ENCODE data around the gene ZNF232.
"Not testable (repeated sequence)": the region's sequence is repeated elsewhere in the genome, so short reads cannot be mapped to it uniquely, and the experiment has no call there.

Gene ZNF232

GRCh38 chr17:5129770-5130169 is 18.1 kb upstream of the ZNF232 start:
- not testable (repeated sequence) for DNase-seq (ENCODE audit: low spot score)

GRCh38 chr17:5128905-5129535 is 17.3 kb upstream of the ZNF232 start:
- DNase-seq (ENCODE audit: low spot score): no peak

- not testable (repeated sequence) for DNase-seq (ENCODE audit: low spot score)
Measured at GRCh38 chr17:5128387-5128786, 16.7 kb upstream of the ZNF232 start.

GRCh38 chr17:5127910-5128309 is 16.2 kb upstream of the ZNF232 start:
- no peak for DNase-seq (ENCODE audit: low spot score)

GRCh38 chr17:5126719-5127488 is 15.2 kb upstream of the ZNF232 start:
- no peak for DNase-seq (ENCODE audit: low spot score)

- DNase-seq (ENCODE audit: low spot score): not testable (repeated sequence)
Measured at GRCh38 chr17:5124896-5125295, 13.2 kb upstream of the ZNF232 start.

- not testable (repeated sequence) for DNase-seq (ENCODE audit: low spot score)
Measured at GRCh38 chr17:5124125-5124760, 12.6 kb upstream of the ZNF232 start.

- DNase-seq (ENCODE audit: low spot score): no peak
Measured at GRCh38 chr17:5123343-5124124, 11.9 kb upstream of the ZNF232 start.

GRCh38 chr17:5122586-5123342 is 11.1 kb upstream of the ZNF232 start:
- DNase-seq (ENCODE audit: low spot score): no peak

GRCh38 chr17:5122056-5122455 is 10.4 kb upstream of the ZNF232 start:
- DNase-seq (ENCODE audit: low spot score): not testable (repeated sequence)

- no peak for DNase-seq (ENCODE audit: low spot score)
Measured at GRCh38 chr17:5121186-5121841, 9.6 kb upstream of the ZNF232 start.

GRCh38 chr17:5120436-5121185 is 8.9 kb upstream of the ZNF232 start:
- DNase-seq (ENCODE audit: low spot score): not testable (repeated sequence)

- no peak for DNase-seq (ENCODE audit: low spot score)
Measured at GRCh38 chr17:5120036-5120435, 8.4 kb upstream of the ZNF232 start.

GRCh38 chr17:5118219-5118618 is 6.5 kb upstream of the ZNF232 start:
- no peak for DNase-seq (ENCODE audit: low spot score)

- DNase-seq (ENCODE audit: low spot score): no peak
Measured at GRCh38 chr17:5115673-5116651, 4.3 kb upstream of the ZNF232 start, which contains the start of gene USP6. Gene USP6, plus strand, starts transcription at chr17:5116032. Its CDS starts 14,336 bp downstream, at chr17:5130368.

- DNase-seq (ENCODE audit: low spot score): no peak
Measured at GRCh38 chr17:5110816-5111215, 862 bp downstream of the ZNF232 start.

GRCh38 chr17:5100832-5101231 is 10.8 kb downstream of the ZNF232 start:
- DNase-seq (ENCODE audit: low spot score): no peak

- DNase-seq (ENCODE audit: low spot score): no peak
Measured at GRCh38 chr17:5099271-5099670, 12.4 kb downstream of the ZNF232 start.

Data from putamen (tissue), 1 donor.